Neural cell (in vitro differentiated cells): ENCODE results near the gene NDE1.

Source experiments
- EP300 ChIP-seq: fragments of 450-650 bp; conservative IDR thresholded peaks from 2 replicates; pipeline ENCODE4 v1.6.1; 2014; ENCODE audit warnings: antibody characterized with exemption, mild to moderate bottlenecking, moderate library complexity; ENCODE audit not compliant: poor library complexity, severe bottlenecking
- EZH2 ChIP-seq: fragments of 200-600, 300-800 bp; shearing (Covaris generic), sonication (generic); IDR thresholded peaks from 2 replicates; pipeline ENCODE4 v1.6.1; 2014; ENCODE audit warnings: antibody characterized with exemption, low read length, borderline replicate concordance, mild to moderate bottlenecking; ENCODE audit not compliant: insufficient read depth, poor library complexity, severe bottlenecking
- RAD21 ChIP-seq: fragments of 450-650 bp; conservative IDR thresholded peaks from 2 replicates; pipeline ENCODE4 v1.6.1; 2014; ENCODE audit warnings: antibody characterized with exemption, mild to moderate bottlenecking, moderate library complexity
- TAF1 ChIP-seq: IDR thresholded peaks from 2 replicates; pipeline ENCODE4 v1.6.1; 2012; ENCODE audit warnings: low read depth
- TF ChIP-seq, protein P1 (sequence below): fragments of 450-650 bp; IDR thresholded peaks from 2 replicates; pipeline ENCODE4 v1.5.1; 2014; ENCODE audit warnings: antibody characterized with exemption, mild to moderate bottlenecking, moderate library complexity; ENCODE audit not compliant: poor library complexity, severe bottlenecking

DNA sequence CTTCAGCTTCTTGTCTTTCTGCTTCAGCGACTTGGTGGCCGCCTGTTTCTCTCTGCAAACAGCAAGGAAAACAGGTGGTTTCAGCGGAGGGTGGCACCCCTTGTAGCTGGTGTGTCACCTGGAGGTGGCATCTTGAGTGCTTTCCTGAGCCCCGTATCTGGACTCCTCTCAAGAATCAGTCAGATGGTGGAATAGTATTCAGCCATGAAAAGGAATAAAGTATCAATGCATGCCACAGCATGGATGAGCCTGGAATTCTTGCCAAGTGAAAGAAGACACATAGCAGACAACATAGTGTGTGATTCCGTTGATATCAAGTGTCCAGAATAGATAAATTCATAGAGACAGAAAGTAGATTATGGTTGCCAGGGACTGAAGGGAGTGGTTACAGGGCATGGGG lies 65.2 kb downstream of the NDE1 start:
- TF ChIP-seq, protein P1, sequence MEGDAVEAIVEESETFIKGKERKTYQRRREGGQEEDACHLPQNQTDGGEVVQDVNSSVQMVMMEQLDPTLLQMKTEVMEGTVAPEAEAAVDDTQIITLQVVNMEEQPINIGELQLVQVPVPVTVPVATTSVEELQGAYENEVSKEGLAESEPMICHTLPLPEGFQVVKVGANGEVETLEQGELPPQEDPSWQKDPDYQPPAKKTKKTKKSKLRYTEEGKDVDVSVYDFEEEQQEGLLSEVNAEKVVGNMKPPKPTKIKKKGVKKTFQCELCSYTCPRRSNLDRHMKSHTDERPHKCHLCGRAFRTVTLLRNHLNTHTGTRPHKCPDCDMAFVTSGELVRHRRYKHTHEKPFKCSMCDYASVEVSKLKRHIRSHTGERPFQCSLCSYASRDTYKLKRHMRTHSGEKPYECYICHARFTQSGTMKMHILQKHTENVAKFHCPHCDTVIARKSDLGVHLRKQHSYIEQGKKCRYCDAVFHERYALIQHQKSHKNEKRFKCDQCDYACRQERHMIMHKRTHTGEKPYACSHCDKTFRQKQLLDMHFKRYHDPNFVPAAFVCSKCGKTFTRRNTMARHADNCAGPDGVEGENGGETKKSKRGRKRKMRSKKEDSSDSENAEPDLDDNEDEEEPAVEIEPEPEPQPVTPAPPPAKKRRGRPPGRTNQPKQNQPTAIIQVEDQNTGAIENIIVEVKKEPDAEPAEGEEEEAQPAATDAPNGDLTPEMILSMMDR: no peak
- TF ChIP-seq EZH2 (no peak), TAF1 (no peak), EP300 (no peak), RAD21 (no peak)
